HG02763 (cell line): ENCODE results near the gene TXN.
A peak's percentile ranks its signal among the peaks of the same experiment; 100 is the strongest.

ENCODE experiments used
- ATAC-seq: cut with Tn5 transposase; IDR thresholded peaks from one replicate; pipeline ENCODE4 v1.9.1; 2021; ENCODE audit warnings: mild to moderate bottlenecking, moderate library complexity; ENCODE audit not compliant: unreplicated experiment

Gene TXN

GRCh38 chr9:110256380-110257096, at the start of gene TXN:
Gene TXN (minus strand): TSS chr9:110256507. CDS start chr9:110256435, 72 bp downstream.
- peak; percentile 73 for ATAC-seq

- ATAC-seq: no peak
These were observed 46.8 kb upstream of the TXN start for GRCh38 chr9:110303133-110303532.

DNA sequence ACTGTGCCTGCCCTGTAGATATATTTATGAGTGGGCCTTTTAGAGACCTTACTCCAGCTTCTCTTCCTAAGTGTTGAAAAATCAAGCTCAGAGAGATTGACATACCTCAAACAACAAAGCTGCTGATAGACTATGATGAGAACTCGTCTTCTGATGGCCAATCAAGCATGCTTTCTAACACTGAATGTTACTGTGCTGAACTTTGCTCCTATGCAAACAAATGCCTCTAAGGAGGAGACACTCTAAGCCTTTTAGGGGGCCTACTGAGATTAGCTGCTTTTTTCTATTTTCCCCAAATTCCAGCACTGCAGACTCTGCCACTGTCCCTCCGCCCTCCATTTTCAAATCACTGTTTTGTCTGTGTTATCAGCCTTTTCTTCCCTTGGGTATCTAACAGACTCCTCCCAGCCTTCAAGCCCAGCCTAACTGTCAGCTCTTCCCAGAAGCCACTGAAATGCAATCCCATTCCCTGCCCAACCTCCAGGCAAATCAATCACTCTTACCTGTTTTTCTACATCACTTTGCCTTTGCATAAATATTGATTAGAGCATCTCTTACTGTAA, 41.8 kb upstream of the TXN start:
- ATAC-seq: no peak

DNA sequence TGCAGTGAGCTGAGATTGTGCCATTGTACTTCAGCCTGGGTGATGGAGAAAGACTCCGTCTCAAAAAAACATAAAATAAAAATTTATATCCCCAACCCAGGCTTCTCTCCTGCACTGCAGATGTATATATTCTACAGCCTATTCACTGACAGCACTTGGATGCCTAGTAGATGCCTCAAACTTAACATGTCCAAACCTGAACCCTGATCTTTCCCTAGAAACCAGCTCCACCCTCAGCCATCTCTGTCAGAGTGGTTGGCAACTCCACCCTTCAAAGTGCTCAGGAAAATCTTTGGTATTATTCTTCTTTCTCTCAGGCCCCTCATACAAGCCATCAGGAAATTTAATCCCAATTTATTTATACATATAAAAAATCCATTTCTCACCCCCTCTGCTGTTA, 36.9 kb upstream of the TXN start:
- ATAC-seq: no peak

DNA sequence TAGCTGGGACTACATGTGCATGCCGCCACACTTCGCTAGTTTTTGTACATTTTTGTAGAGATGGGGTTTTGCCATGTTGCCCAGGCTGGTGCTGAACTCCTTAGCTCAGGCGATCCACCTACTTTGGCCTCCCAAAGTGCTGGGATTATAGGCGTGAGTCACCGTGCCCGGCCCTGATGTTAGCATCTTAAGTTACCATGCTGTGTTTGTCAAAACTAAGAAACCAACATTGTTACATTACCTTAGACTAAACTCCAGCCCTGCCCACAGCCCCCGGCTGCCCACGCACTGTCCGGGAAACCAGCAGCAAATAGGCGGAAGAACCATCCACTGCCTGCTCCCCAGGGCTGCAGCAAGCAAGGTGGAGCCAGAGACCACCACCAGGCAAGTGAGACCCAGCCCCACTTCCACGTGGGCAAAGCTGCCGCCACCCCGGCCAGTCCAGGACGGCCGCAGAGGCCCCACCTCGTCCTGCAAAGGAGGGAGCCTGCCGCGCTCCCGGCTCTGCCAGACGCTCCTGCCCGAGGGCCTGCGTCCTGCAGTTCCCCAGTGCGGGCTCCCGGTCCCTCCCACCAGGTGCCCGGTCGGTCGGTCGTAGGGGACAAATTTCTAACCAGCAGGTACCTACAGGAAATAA, 35.7 kb upstream of the TXN start:
- no peak for ATAC-seq

DNA sequence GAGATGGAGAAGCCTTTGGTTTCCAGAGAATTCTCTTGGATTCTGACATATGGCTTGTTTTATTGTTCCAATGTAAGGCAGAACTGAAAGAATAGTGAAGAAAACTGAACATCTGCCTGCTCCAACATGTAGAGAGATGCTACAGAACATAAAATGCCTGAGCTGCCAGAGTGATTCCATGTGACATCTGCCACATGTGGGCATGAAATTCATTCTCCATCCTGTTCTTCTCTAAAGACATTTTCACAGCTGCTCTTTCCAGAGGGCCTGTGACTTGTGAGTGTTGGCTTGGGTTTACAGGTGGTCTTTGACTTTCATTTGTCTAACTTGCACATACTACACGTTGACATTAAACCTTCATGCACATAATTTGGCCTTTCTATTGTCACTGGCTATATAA, 33.7 kb upstream of the TXN start:
- ATAC-seq: no peak

GRCh38 chr9:110288503-110288902, 32.2 kb upstream of the TXN start:
- ATAC-seq: no peak

- ATAC-seq: no peak
These were observed 31.0 kb upstream of the TXN start for GRCh38 chr9:110287289-110287680.

DNA sequence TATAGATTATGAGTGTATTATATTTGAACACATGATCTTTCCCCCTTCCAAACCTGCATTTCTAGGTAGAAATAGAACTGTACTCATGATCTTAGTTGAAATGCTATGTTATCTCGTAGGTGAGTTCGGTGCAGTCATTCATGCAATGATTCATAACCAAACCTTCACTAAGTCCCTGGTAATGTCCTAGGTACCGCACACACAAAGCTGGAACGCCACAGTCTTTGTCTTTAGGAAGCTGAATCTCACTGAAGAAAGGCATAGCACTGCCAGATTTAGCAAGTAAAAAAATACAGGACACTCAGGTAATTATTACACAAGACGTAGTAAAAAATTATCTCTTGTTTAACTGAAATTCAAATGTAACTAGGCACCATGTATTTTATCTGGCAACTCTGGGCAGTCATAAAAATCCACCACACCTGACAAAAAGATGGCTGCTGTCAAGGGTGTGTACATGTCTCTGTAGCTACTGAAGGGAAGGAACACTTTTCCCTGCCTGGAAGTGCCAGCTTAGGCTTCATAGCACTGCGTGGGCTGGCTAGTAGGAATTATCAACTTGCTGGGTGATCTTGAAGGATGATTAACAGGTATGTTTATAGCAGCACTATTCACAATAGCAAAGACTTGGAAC, 28.0 kb upstream of the TXN start:
- no peak for ATAC-seq

DNA sequence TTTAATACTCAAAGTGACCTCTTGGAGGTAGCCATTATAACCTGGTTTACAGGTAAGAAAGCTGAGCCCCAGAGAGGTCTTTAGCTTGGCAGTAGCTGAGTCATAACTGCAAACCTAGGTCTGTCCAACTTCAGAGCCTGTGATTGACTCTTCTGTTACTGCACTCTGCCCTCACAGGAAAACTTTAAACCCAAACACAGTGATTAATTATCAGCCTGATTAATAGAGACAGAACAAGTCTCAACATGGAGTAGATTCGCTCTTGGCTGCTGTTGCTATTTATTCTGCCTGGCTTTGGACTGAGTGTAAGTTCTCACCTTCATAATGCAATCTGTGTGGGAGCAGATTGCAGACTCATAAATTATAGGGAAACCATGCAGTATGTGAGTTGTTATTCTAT, 27.4 kb upstream of the TXN start:
- ATAC-seq: no peak

DNA sequence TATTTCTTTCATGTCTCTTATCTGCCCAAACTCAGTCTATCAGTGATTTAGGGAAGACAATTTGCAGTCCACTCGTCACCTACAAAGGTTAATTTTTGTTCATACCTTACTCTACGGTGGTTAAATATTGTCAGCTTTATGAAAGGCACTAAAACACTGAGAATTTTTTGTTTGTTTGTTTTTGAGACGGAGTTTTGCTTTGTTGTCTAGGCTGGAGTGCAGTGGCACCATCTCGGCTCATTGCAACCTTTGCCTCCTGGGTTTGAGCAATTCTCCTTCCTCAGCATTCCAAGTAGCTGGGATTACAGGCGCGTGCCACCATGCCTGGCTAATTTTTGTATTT, 26.4 kb upstream of the TXN start:
- no peak for ATAC-seq

DNA sequence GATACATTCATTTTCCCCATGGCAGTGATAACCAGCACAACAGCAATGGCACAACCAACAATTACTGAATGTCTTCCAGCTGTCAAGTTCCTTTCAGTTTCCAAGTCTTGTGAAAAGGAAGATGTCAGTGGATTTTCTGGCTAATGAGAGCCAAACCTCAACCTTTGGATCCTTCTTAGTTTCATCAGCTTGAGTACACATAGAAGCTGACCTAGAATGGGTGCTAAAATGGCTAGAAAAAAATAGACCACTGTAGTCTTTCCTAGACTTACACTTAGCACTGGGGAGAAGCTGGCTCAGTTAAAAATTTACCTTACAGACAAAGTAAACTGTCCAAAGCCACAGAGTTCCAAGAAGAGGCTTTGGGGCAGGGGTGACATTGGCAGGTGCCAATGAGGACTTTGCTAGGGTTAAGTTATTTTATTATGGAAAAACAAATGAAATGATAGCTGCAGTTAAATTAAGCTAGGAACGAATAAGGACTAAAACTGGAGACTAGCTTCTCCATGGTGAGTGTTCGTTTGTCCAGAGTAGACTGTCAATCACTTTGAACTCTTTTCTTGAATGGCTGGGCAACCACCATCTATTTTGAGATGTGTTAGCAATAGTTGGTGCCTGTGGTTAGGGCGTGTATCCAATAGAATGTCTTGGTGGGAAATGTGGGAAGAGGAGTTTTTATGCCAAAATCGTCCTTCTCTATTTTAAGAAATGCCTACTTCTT, 25.9 kb upstream of the TXN start:
- ATAC-seq: no peak

DNA sequence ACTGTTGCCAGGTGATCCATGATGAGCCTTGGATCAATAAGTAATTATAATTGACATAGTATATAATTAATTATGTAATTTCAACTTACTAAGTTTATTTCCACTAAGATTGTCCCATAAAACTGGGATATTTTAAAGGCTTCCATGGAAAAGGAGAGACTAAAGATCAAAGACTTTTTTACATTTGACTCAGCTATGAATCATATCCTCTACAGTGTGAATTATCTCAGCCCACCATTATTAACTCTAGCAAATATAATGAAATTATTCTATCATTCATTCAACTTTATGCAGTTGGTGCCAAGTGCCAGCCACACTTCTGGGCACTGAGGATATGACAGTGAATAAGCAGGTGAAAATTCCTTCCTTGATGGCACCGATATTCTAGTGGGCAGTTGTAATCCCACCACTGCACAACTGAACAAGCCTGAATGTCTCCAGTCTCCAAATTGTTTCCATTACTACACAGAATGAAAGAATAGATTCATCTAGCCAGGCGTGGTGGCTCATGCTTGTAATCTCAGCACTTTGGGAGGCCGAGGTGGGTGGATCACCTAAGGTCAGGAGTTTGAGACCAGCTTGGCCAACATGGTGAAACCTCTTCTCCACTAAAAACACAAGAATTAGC, 21.9 kb upstream of the TXN start:
- no peak for ATAC-seq

GRCh38 chr9:110276781-110277180, 20.5 kb upstream of the TXN start:
- no peak for ATAC-seq

DNA sequence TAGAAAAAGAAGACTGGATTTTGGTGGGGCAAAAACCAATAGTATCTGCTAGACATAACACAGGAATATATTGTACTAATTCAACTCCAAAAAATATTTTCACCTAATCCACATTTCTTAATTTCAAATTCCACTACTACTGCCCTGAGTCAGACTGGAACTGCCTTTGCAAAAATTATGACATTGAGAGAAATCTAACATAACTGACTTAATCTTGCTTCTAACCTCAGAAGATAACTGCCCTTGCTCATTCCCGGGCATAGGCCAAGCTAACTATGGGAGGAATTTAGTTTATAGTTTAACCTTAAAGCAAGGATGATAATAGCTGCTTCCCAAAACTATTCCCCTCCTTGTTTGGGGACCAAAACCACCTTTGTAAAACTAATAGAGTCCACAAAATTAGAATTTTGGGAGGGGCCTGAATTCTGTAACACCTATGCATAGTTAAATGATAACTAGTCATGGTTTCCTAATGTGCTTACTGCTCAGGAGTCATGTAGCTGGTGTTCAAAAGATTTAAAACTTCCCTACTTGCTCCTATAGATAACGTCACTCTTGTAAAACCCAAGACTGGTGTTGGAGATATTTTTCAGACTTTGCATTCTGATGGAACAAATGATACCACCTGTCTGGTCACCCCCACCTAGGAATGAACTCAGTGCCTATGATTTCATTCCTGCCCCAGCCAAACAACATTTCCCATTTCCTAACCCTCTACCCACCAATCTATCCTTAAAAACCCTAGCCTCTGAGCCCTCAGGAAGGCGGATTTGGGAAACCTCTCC, 14.1 kb upstream of the TXN start:
- no peak for ATAC-seq

DNA sequence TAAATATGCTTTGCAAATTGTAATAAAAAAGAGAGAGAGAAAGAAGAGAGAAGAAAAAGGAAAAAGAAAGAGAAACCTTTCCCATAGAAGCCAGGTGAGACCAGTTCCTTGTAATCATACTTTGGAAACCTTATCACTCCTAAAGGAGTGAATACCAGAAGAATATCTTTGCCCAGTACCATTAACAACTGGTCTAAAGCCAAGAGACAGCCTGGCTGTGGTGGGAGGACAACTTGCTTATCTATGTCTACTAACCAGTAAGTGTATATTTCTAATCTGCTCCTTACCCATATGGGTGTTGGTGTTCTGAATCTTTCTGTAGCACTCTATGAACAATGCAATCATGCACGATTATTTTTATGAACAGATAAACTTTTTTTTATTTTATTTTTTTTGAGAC, 10.5 kb upstream of the TXN start:
- ATAC-seq: no peak

- no peak for ATAC-seq
These were observed 5.3 kb upstream of the TXN start for GRCh38 chr9:110261632-110262031.

- ATAC-seq: no peak
These were observed 4.6 kb upstream of the TXN start for GRCh38 chr9:110260911-110261310.

- no peak for ATAC-seq
These were observed 3.3 kb upstream of the TXN start for GRCh38 chr9:110259566-110259965.

DNA sequence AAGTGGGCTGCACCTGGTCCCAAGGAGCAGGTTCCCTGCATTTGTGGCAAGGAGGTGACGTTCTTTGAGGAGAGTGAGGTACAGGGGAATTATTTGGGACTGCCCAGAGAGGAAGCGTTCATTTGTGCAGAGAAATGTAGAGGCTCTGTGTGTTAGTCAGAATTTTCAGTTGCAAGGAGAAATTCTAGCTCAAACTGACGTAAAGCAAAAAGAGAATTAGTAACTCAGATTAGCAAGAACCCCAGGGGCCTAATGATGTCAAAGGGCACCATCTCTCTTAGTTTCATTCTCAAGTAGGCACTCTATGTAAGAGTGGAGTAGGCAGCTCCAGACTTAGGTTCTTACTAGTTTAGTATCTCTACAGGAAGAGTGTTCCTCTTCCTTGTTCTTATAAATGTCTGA, 2.4 kb upstream of the TXN start:
- ATAC-seq: no peak
